HG03378 (cell line): ENCODE data around the gene CA14.
"Not testable (repeated sequence)": the region's sequence is repeated elsewhere in the genome, so short reads cannot be mapped to it uniquely, and the experiment has no call there.

Source experiments
- ATAC-seq: cut with Tn5 transposase; IDR thresholded peaks from one replicate; pipeline ENCODE4 v1.9.1; 2021; ENCODE audit warnings: mild to moderate bottlenecking, moderate library complexity; ENCODE audit not compliant: unreplicated experiment

The CA14 gene

GRCh38 chr1:150280138-150280707 is 22.6 kb downstream of the CA14 start:
- ATAC-seq: no peak

GRCh38 chr1:150281221-150281757 is 23.7 kb downstream of the CA14 start:
- ATAC-seq: no peak

- ATAC-seq: peak; percentile 68
Measured at GRCh38 chr1:150281758-150282557, 24.4 kb downstream of the CA14 start, which contains the start of gene CIART. TSS of gene CIART (plus strand) at chr1:150282554. CDS start at chr1:150283268, 714 bp downstream.

GRCh38 chr1:150282558-150282958 is 25.0 kb downstream of the CA14 start:
- ATAC-seq: no peak

GRCh38 chr1:150283260-150283659 is 25.7 kb downstream of the CA14 start:
- no peak for ATAC-seq

GRCh38 chr1:150288382-150288781 is 30.8 kb downstream of the CA14 start:
- no peak for ATAC-seq

GRCh38 chr1:150288822-150289221 is 31.2 kb downstream of the CA14 start:
- no peak for ATAC-seq

GRCh38 chr1:150293433-150294253 is 36.1 kb downstream of the CA14 start, which contains the start of gene MRPS21:
TSS of gene MRPS21 (plus strand) at chr1:150293861. CDS start at chr1:150294367, 506 bp downstream.
- peak; percentile 86 for ATAC-seq

GRCh38 chr1:150295476-150295875 is 37.9 kb downstream of the CA14 start:
- ATAC-seq: no peak

GRCh38 chr1:150299716-150300115 is 42.1 kb downstream of the CA14 start:
- no peak for ATAC-seq

GRCh38 chr1:150302338-150302737 is 44.8 kb downstream of the CA14 start:
- ATAC-seq: no peak

- ATAC-seq: no peak
Measured at GRCh38 chr1:150302902-150303301, 45.3 kb downstream of the CA14 start.

- ATAC-seq: not testable (repeated sequence)
Measured at GRCh38 chr1:150308585-150308984, 51.0 kb downstream of the CA14 start.

GRCh38 chr1:150309758-150310508 is 52.4 kb downstream of the CA14 start:
- ATAC-seq: no peak

- ATAC-seq: no peak
Measured at GRCh38 chr1:150311762-150312161, 54.2 kb downstream of the CA14 start.
